Adrenal gland (tissue), 12 donors: ENCODE results near the gene LAMP2. TPM values are rescaled to one million over a fixed set of nuclear protein-coding genes. Genes with fewer than 3 reads are reported as not detected.
A peak's percentile ranks its signal among the peaks of the same experiment; 100 is the strongest.

ENCODE experiments used
- DNase-seq, 7 donors: peaks; one replicate each; pipeline ENCODE4 v3.0.0-alpha.2; 2019 to 2020
- H3K27ac ChIP-seq, 5 donors: fragments of 200-600 bp; sonication (generic) in 4 of 5; 1 replicate in 3 of 5; 2 replicates in 2 of 5; pipeline versions ENCODE4 v1.5.1 to v1.8.0; 2016 to 2020; ENCODE audit warnings: mild to moderate bottlenecking in 1 of 5
- H3K27me3 ChIP-seq: fragments of 200-600 bp; 2 replicates; pipeline ENCODE4 v1.8.0; 2021
- H3K36me3 ChIP-seq, 2 donors: fragments of 200-600 bp; replicated peaks in 1 of 2; 1 replicate in 1 of 2; 2 replicates in 1 of 2; pipeline versions ENCODE4 v1.5.1 to v1.8.0; 2018 to 2022
- H3K4me1 ChIP-seq, 2 donors: fragments of 200-600 bp; replicated peaks in 1 of 2; 1 replicate in 1 of 2; 2 replicates in 1 of 2; pipeline versions ENCODE4 v1.5.1 to v1.8.0; 2018 to 2021
- H3K4me3 ChIP-seq, 4 donors: fragments of 200-600 bp; sonication (generic) in 3 of 4; one replicate each; pipeline ENCODE4 v1.5.1; 2016 to 2018
- H3K9me3 ChIP-seq, 3 donors: fragments of 200-600 bp; sonication (generic) in 1 of 3; replicated peaks in 1 of 3; 1 replicate in 2 of 3; 2 replicates in 1 of 3; pipeline versions ENCODE4 v1.5.1 to v1.8.0; 2016 to 2021
- POLR2A ChIP-seq, 2 donors: fragments of 450-650 bp; IDR thresholded peaks; one replicate each; pipeline ENCODE4 v1.6.1; 2017; ENCODE audit warnings: antibody characterized with exemption in 2 of 2, mild to moderate bottlenecking in 2 of 2, moderate library complexity in 1 of 2
- WGBS, 4 donors: extraction: QIAGEN DNeasy Blood & Tissue Kit in 2 of 4; methylation state at CpG; one replicate each; pipeline versions ENCODE4 v1.1.5 to v1.1.7; 2013 to 2017; 5-methylcytosine and 5-hydroxymethylcytosine counted together
- intact Hi-C, 2 donors: fragments of 100-400 bp; cut with DNase I; formaldehyde crosslinking; loops; one replicate each; pipeline versions ENCODE4 v1.14.1 to v1.15.0; 2022 to 2023
- polyA plus RNA-seq, 3 donors: library from polyadenylated mRNA; stranded (reverse); fragments of 200-250 nt in 2 of 3; fragments of 350-450 nt in 1 of 3; fragmentation: Illumina TruSeq in 1 of 3; extraction: RNeasy Lipid Tissue Mini Kit (QIAGEN cat#74804) in 1 of 3; gene quantifications; one replicate each; pipeline ENCODE4 v1.2.3, GENCODE V29; 2013 to 2014
- total RNA-seq, 9 donors: library from RNA; depleted of rRNA in 4 of 9; stranded (reverse); fragments of >200 nt in 4 of 9; fragments of 120-200 nt in 1 of 9; fragmentation: NEBNext Ultra II Directional in 1 of 9; extraction: Animal tissue kit (Norgen Biotek cat#: 25700) in 1 of 9; gene quantifications; one replicate each; pipeline versions ENCODE4 v1.1.0 to v1.2.4, GENCODE V29; 2013 to 2023
- TF ChIP-seq, protein P1 (sequence below), 6 experiments: fragments of 450-650 bp in 4 of 6; fragments of 200-600 bp in 2 of 6; sonication (generic) in 1 of 6; IDR thresholded peaks; 1 replicate in 5 of 6; 2 replicates in 1 of 6; pipeline versions ENCODE4 v1.5.1 to v1.8.0; 2016 to 2021; ENCODE audit warnings: antibody characterized with exemption in 6 of 6, mild to moderate bottlenecking in 2 of 6, moderate library complexity in 1 of 6
- donor health status: healthy with polysubstance abuse.
- donor health status: Bipolar disorder and iron deficiency.
- donor health status: DM: yes; HTN: yes; CAD: no.
- donor health status: DM: no; HTN: no; CAD: no.
- donor health status: DM: no; HTN: no; CAD: no.
- donor health status: DM: yes; HTN: yes; CAD: no.

The LAMP2 gene
- total and polyA plus RNA-seq, 12 donors: 15.8 to 206 (median 157) TPM

DNA sequence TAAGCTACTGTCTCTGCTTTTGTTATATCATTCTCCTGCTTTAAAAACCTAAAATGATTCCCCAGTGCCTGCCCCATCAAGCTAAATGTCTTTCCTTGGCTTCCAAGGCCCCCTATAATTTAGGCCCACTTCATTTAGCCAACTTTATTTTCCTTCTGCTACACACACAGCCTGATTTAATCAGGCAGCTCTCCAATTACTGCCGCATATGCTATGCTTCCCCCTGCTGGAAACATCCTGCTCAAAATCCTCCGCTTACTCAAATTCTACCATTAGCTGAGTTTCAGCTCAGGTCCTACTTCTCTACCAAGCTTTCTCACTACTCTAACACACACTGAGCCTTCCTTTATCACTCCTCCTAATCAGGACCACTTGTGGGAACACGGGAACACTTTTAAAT, 17.0 kb downstream of the LAMP2 start:
- no peaks in the 10 kb centered on the region for H3K27me3 ChIP-seq
- no peak overlapping the region for H3K27ac ChIP-seq
- peak in 1 of 7 donors; percentile 16 for DNase-seq
- intact Hi-C loops: no loop called here
- TF ChIP-seq POLR2A (IDR thresholded peaks at IDR 0.05): no peak
- TF ChIP-seq, protein P1, sequence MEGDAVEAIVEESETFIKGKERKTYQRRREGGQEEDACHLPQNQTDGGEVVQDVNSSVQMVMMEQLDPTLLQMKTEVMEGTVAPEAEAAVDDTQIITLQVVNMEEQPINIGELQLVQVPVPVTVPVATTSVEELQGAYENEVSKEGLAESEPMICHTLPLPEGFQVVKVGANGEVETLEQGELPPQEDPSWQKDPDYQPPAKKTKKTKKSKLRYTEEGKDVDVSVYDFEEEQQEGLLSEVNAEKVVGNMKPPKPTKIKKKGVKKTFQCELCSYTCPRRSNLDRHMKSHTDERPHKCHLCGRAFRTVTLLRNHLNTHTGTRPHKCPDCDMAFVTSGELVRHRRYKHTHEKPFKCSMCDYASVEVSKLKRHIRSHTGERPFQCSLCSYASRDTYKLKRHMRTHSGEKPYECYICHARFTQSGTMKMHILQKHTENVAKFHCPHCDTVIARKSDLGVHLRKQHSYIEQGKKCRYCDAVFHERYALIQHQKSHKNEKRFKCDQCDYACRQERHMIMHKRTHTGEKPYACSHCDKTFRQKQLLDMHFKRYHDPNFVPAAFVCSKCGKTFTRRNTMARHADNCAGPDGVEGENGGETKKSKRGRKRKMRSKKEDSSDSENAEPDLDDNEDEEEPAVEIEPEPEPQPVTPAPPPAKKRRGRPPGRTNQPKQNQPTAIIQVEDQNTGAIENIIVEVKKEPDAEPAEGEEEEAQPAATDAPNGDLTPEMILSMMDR (IDR thresholded peaks at IDR 0.05): peak in 5 of 6 experiments; percentile 9 to 46 (median 29)
- WGBS, 4 donors: 29 to 46% (median 38%) methylated on average over 3 of the region's 3 CpGs
- no peaks in the 10 kb centered on the region for H3K9me3 ChIP-seq
- H3K4me3 ChIP-seq: no peak overlapping the region
- H3K36me3 ChIP-seq: peaks cover 0 to 12% of the 10 kb centered on the region in 2 donors
- H3K4me1 ChIP-seq: no peaks in the 10 kb centered on the region

DNA sequence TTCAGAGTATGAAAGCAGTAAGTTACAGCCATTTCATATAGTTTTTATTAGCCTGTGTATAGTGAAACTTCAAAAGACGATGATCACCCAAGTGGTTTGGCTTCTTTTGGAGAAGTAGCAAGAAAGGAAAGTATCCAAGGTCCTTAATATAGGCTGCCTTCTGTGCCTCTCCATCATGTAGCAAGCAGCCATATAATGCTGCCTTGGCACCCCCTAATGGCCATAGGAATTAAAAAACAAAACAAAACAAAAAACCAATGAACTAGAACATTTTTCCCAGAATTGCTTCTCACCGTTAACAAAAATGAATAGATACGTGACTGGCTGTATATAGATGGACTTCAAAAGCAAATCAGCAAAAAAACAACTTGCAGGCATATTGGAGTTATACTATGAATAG, 18.9 kb downstream of the LAMP2 start:
- Histone ChIP-seq H3K4me1 (peaks cover 0 to 3% of the 10 kb centered on the region in 2 donors), H3K4me3 (no peak overlapping the region)
- TF ChIP-seq POLR2A (IDR thresholded peaks at IDR 0.05): no peak
- TF ChIP-seq, protein P1 (IDR thresholded peaks at IDR 0.05): peak in 2 of 6 experiments; percentile 17 to 20

DNA sequence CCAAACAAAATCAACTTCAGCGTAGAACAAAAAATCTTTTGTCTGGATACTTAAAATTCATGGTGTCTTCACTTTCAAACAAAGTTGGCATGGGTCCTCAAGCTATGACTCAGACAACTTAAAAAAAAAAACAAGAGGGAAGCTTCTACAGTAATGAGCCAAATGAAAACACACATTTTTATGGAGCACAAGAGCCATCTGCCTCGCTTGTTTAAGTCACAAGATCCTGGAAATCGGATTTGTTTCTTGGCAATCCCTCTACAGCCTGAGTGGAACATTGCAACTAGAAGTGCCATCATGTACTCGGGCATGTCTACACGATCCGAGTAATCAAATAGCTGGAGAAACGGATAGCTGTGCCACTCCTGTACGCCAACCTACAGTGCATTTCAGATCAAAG, 22.6 kb downstream of the LAMP2 start:
- intact Hi-C loops: no loop called here
- Histone ChIP-seq H3K4me3 (no peak overlapping the region), H3K36me3 (peaks cover 0 to 3% of the 10 kb centered on the region in 2 donors), H3K27me3 (no peaks in the 10 kb centered on the region), H3K4me1 (peaks cover 0 to 3% of the 10 kb centered on the region in 2 donors), H3K9me3 (no peaks in the 10 kb centered on the region), H3K27ac (no peak overlapping the region)
- 64 to 65% (median 64%) methylated on average over 8 of the region's 8 CpGs for WGBS, 4 donors
- DNase-seq: peak in 2 of 7 donors; percentile 26 to 30
- TF ChIP-seq, protein P1 (IDR thresholded peaks at IDR 0.05): peak in 2 of 6 experiments; percentile 6 to 23
- TF ChIP-seq POLR2A (IDR thresholded peaks at IDR 0.05): no peak

More for the DNA sequence above, 18.9 kb downstream of the LAMP2 start:
- no peak for DNase-seq
- Histone ChIP-seq H3K27me3 (no peaks in the 10 kb centered on the region), H3K27ac (no peak overlapping the region), H3K9me3 (no peaks in the 10 kb centered on the region), H3K36me3 (peaks cover 0 to 14% of the 10 kb centered on the region in 2 donors)
- 45 to 62% (median 51%) methylated on average over 3 of the region's 3 CpGs for WGBS, 4 donors
- intact Hi-C loops: no loop called here

DNA sequence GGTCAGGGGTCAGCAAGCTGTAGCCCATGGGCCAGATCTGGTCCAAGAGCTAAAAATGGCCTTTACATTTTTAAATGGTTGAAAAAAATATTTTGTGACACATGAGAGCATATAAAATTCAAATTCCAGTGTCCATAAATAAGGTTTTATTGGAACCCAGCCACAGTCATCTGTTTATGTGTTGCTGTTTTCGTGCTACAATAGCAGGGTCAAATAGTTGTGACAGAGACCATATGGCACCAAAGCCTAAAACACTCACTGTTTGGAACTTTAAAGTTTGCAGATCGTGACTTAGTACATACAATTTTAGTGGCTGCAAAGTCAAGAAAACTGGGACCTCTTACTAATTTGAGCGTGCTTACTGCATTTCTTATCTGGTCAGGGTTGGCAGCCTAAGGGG, 29.2 kb downstream of the LAMP2 start:
- 73 to 80% (median 76%) methylated on average over 3 of the region's 3 CpGs for WGBS, 4 donors
- no peaks in the 10 kb centered on the region for H3K36me3 ChIP-seq
- intact Hi-C loops: no loop called here

More for the DNA sequence above, 29.2 kb downstream of the LAMP2 start:
- H3K9me3 ChIP-seq: no peaks in the 10 kb centered on the region
- TF ChIP-seq POLR2A (IDR thresholded peaks at IDR 0.05): no peak
- TF ChIP-seq, protein P1 (IDR thresholded peaks at IDR 0.05): no peak
- H3K27ac ChIP-seq: no peak overlapping the region
- no peaks in the 10 kb centered on the region for H3K27me3 ChIP-seq
- H3K4me3 ChIP-seq: no peak overlapping the region
- no peak for DNase-seq
- H3K4me1 ChIP-seq: no peaks in the 10 kb centered on the region
